Activated CD4-positive, alpha-beta T cell treated with anti-CD3 and anti-CD28 coated beads, Interleukin-2, amount 10 ng/mL, durations not matched to agents 7 days and 5 days (primary cell): ENCODE results near the gene TBC1D8B. TPM values are rescaled to one million over a fixed set of nuclear protein-coding genes. Genes with fewer than 3 reads are reported as not detected.

Experiments used
- total RNA-seq, 2 experiments: library from RNA; stranded (reverse); gene quantifications; one replicate each; pipeline ENCODE4 v1.2.3, GENCODE V29; 2021

TBC1D8B gene
- total RNA-seq, 2 experiments from 2014 or later = 0.35 to 0.40 TPM

Other genes with a start within 250 kb of the TBC1D8B start
- gene RADX, start 190.7 kb upstream of the TBC1D8B start, total RNA-seq = 1 to 10 TPM; 7.8 TPM
- not detected for gene RNF128, start 76.0 kb upstream of the TBC1D8B start, total RNA-seq
- not detected for gene RIPPLY1, start 100.7 kb downstream of the TBC1D8B start, total RNA-seq
- gene CLDN2, start 117.7 kb downstream of the TBC1D8B start, total RNA-seq = not detected
- 1 to 10 TPM; 7.7 to 9.4 TPM for gene MORC4, start 197.5 kb downstream of the TBC1D8B start, total RNA-seq